Aorta (tissue), 5 donors: ENCODE results near the gene FBN1. TPM values are rescaled to one million over a fixed set of nuclear protein-coding genes. Genes with fewer than 3 reads are reported as not detected.

Experiments used
- ATAC-seq: fragments of 200-7000 bp; cut with Tn5 transposase; one replicate; pipeline ENCODE4 v1.9.1; 2022; ENCODE audit warnings: moderate library complexity; ENCODE audit not compliant: low FRiP score
- DNase-seq, 2 donors: peaks; one replicate each; pipeline ENCODE4 v3.0.0-alpha.2; 2020
- H3K27ac ChIP-seq, 2 donors: one replicate each; pipeline ENCODE4 v1.5.1; 2013; ENCODE audit warnings: low read length in 2 of 2, mild to moderate bottlenecking in 2 of 2, moderate library complexity in 2 of 2, control low read depth in 1 of 2, inconsistent platforms in 1 of 2, low read depth in 1 of 2
- H3K27me3 ChIP-seq, 2 donors: one replicate each; pipeline ENCODE4 v1.6.1; 2013; ENCODE audit warnings: control low read depth in 1 of 2, low read length in 1 of 2, mild to moderate bottlenecking in 1 of 2, moderate library complexity in 1 of 2; ENCODE audit not compliant: insufficient read depth in 2 of 2, control insufficient read depth in 1 of 2
- H3K36me3 ChIP-seq, 2 donors: one replicate each; pipeline ENCODE4 v1.6.1; 2013; ENCODE audit warnings: control low read depth in 1 of 2, low read length in 1 of 2, mild to moderate bottlenecking in 1 of 2; ENCODE audit not compliant: insufficient read depth in 2 of 2, control insufficient read depth in 1 of 2
- H3K4me1 ChIP-seq, 2 donors: one replicate each; pipeline ENCODE4 v1.6.1; 2013; ENCODE audit warnings: low read length in 2 of 2, control low read depth in 1 of 2, mild to moderate bottlenecking in 1 of 2, moderate library complexity in 1 of 2; ENCODE audit not compliant: insufficient read depth in 2 of 2, control insufficient read depth in 1 of 2
- H3K4me3 ChIP-seq, 2 donors: one replicate each; pipeline ENCODE4 v1.5.1; 2013; ENCODE audit warnings: low read length in 2 of 2, control low read depth in 1 of 2, mild to moderate bottlenecking in 1 of 2
- H3K9me3 ChIP-seq: one replicate; pipeline ENCODE4 v1.6.1; 2013; ENCODE audit warnings: mild to moderate bottlenecking, low read length; ENCODE audit not compliant: control insufficient read depth
- WGBS, 2 donors: extraction: QIAGEN DNeasy Blood & Tissue Kit; methylation state at CpG; one replicate each; pipeline ENCODE4 v1.1.7; 2013; 5-methylcytosine and 5-hydroxymethylcytosine counted together
- intact Hi-C, 2 donors: fragments of 100-400 bp; cut with DNase I; formaldehyde crosslinking; loops; one replicate each; pipeline versions ENCODE4 v1.14.2 to v1.15.0; 2022
- polyA plus RNA-seq, 2 donors: library from polyadenylated mRNA; stranded (reverse); fragments of 200-250 nt; gene quantifications; one replicate each; pipeline ENCODE4 v1.2.3, GENCODE V29; 2013
- total RNA-seq, 2 donors: library from RNA; stranded (reverse); fragmentation: NEBNext Ultra II Directional; extraction: Animal tissue kit (Norgen Biotek cat#: 25700); gene quantifications; one replicate each; pipeline ENCODE4 v1.2.1, GENCODE V29; 2021
- donor health status: healthy with polysubstance abuse.
- donor health status: Bipolar disorder and iron deficiency.
- donor health status: DM: no; HTN: no; CAD: no.
- donor health status: DM: no; HTN: no; CAD: no.
- donor health status: DM: yes; HTN: yes; CAD: no.

The FBN1 gene
- total and polyA plus RNA-seq, 4 donors, result 24.7 to 529 (median 141) TPM

DNA sequence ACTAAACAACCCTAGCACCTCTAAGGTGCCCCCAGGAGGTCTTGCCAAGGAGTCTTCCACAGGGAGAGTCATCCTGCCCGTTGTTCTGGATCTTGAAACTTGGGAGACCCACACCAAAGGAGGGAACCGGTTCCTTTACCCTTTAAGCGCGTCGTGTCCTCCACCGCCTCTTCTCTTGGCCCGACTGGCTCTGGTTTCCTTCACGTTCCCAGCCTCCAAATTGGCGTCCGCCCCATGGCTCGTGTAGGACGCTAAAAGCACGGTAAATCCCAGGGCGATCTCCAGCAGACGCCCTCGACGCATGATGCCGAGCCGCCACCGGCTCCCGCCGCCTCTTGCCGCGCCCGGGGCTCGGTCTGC is 1.1 kb downstream of the FBN1 start:
- DNase-seq, result peak in 1 of 2 donors; percentile 68
- ATAC-seq, result no peak
- Histone ChIP-seq H3K36me3 (no peaks in the 10 kb centered on the region), H3K27ac (peak overlapping the region; percentile 62 to 89), H3K9me3 (no peaks in the 10 kb centered on the region), H3K27me3 (no peaks in the 10 kb centered on the region), H3K4me3 (peak overlapping the region; percentile 61 to 62), H3K4me1 (no peaks in the 10 kb centered on the region)
- 0% methylated on average over 26 of the region's 26 CpGs for WGBS, 2 donors
- intact Hi-C loops, result loop anchor here (5.0 to 10.0 kb wide), 3 partner anchors 42 to 290 kb away; no protein-coding TSS in a partner anchor

DNA sequence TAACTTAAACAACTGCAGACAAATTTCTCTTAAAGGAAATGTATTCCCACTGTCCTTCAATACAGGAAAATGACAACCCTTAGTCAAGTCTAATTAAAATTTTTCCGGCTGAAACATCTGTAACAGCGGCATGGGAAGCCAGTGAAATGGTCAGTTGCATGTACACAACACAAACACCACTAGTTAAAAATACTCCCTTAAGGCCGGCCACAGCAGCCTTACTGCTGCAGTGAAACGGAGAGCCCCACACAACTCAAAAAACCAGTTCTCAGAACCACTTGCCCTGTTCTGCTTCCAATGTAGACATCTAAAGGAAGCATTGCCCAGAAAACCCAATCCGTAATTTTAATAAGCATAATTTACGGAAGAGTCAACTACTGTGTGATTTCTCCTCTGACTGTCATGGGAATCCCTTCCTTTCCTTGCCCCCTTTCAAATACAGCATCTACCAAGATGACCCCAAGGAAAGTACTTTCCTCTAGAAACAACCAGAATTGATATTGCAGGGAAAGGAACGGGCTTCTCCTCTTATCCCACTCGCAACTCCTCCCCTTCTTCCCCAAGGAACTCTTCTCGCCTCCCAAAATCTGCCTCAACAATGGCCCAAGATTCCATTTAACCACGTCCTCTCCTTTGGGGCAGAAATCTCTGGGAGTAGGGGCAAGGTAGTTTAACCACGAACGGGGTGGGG is 1.6 kb downstream of the FBN1 start:
- intact Hi-C loops, result loop anchor here (5.0 to 10.0 kb wide), 3 partner anchors 42 to 289 kb away; no protein-coding TSS in a partner anchor
- Histone ChIP-seq H3K27ac (peak overlapping the region; percentile 62 to 89), H3K27me3 (no peaks in the 10 kb centered on the region), H3K4me1 (peaks cover 0 to 4% of the 10 kb centered on the region in 2 donors), H3K36me3 (no peaks in the 10 kb centered on the region), H3K4me3 (peak overlapping the region; percentile 61 to 62), H3K9me3 (no peaks in the 10 kb centered on the region)
- DNase-seq (no peak), ATAC-seq (no peak)
- WGBS, 2 donors, result 1 to 4% methylated on average over 12 of the region's 12 CpGs

DNA sequence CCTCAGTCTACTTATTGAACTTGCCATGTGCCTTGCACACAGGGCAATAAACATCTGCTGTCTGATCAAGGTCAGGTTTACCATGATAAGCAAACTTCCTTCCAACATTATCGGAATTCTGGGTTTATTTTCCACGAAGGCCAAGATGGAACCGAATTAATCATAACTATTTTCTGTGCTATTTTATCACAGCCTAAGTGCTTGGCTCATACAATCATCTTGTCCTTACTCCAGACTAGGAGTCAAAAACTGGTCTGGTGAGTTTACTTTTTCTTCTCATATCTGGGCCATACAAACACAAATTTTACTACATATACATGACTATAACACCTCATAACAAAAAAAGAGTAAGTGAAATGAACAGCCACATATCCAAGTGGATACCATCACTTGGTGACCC is 2.3 kb downstream of the FBN1 start:
- intact Hi-C loops, result loop anchor here (5.0 to 10.0 kb wide), 3 partner anchors 41 to 288 kb away; no protein-coding TSS in a partner anchor
- 3 to 8% methylated on average over 3 of the region's 3 CpGs for WGBS, 2 donors
- Histone ChIP-seq H3K9me3 (no peaks in the 10 kb centered on the region), H3K36me3 (no peaks in the 10 kb centered on the region), H3K27ac (peak overlapping the region in 1 of 2 donors; percentile 34), H3K27me3 (no peaks in the 10 kb centered on the region), H3K4me1 (peaks cover 0 to 4% of the 10 kb centered on the region in 2 donors), H3K4me3 (peak overlapping the region; percentile 61 to 62)
- DNase-seq (no peak), ATAC-seq (no peak)

DNA sequence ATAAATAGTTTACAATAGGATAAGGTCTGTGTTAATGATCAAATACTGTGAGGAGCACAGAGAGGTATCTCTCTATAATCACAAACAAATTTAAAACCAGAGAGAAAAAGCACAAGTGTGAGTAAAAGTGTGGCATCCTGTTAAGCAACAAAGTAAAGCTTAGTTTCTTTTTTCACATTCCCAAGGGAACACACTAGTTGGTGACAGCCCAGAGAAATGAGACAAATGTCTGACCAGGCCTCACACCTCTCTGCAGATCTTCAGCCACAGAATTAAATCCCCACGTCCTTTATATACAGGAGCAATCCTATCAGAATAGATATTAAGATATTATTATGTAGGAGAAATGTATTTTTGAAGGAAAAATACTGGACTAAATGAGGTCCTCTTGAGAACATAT is 2.7 kb downstream of the FBN1 start:
- no peaks in the 10 kb centered on the region for H3K36me3 ChIP-seq
- no peaks in the 10 kb centered on the region for H3K9me3 ChIP-seq
- no peaks in the 10 kb centered on the region for H3K27me3 ChIP-seq
- ATAC-seq (no peak), DNase-seq (no peak)
- H3K4me3 ChIP-seq, result peak overlapping the region; percentile 61 to 62
- peaks cover 0 to 5% of the 10 kb centered on the region in 2 donors for H3K4me1 ChIP-seq
- intact Hi-C loops, result loop anchor here (5.0 to 10.0 kb wide), 3 partner anchors 40 to 288 kb away; no protein-coding TSS in a partner anchor
- peak overlapping the region in 1 of 2 donors; percentile 34 for H3K27ac ChIP-seq
- WGBS, 2 donors, result 6 to 10% methylated on average over 1 of the region's 1 CpG

DNA sequence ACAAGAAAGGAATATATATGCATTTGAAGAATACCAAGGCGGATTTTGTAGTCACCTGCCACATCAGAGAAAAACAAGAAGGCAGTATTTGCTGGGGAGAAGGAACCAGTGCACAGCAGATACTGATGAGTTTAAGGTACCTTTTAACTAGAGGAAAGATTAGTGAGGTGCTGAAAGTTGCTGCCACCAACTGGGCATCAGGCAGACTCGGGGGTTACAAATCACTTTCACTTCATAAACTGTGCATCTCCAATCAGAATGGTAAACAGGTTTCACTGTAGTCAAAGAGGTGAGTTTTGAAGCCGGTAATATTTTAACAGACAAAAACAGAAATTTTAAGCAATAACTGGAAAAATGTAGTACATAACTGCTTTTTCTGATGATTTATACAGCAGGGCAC is 4.1 kb downstream of the FBN1 start:
- H3K27me3 ChIP-seq, result no peaks in the 10 kb centered on the region
- H3K36me3 ChIP-seq, result no peaks in the 10 kb centered on the region
- ATAC-seq (no peak), DNase-seq (no peak)
- peak overlapping the region; percentile 11 to 63 for H3K27ac ChIP-seq
- H3K9me3 ChIP-seq, result no peaks in the 10 kb centered on the region
- peak overlapping the region in 1 of 2 donors; percentile 21 for H3K4me3 ChIP-seq
- H3K4me1 ChIP-seq, result peaks cover 4 to 11% of the 10 kb centered on the region in 2 donors
- 17 to 20% methylated on average over 3 of the region's 3 CpGs for WGBS, 2 donors
- intact Hi-C loops, result loop anchor here (5.0 to 10.0 kb wide), 3 partner anchors 39 to 287 kb away; no protein-coding TSS in a partner anchor

DNA sequence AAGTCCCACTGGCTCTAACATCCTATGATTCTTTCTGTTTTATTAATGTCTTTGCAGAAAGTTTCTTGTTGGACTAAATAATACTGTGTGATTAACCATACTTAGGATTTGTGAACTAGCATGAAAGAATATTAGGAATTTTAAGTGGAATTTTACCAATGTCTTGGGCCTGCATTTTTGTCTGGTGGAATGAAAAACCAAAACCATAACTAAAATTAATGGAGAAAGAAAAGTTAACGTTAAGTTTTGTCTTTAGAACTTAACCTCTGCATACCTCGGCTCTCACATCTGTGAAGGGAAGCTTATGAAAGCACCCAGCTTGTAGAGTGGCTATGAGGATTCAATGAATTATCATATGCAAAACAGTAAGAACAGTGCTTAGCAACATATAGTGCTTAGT is 6.5 kb downstream of the FBN1 start:
- intact Hi-C loops, result loop anchor here in 1 of 2 donors (5.0 to 10.0 kb wide), 2 partner anchors 37 to 54 kb away; no protein-coding TSS in a partner anchor
- peaks cover 5 to 11% of the 10 kb centered on the region in 2 donors for H3K4me1 ChIP-seq
- peak overlapping the region in 1 of 2 donors; percentile 57 for H3K27ac ChIP-seq
- DNase-seq (no peak), ATAC-seq (no peak)
- H3K27me3 ChIP-seq, result no peaks in the 10 kb centered on the region
- H3K36me3 ChIP-seq, result no peaks in the 10 kb centered on the region
- no peaks in the 10 kb centered on the region for H3K9me3 ChIP-seq
- no peak overlapping the region for H3K4me3 ChIP-seq
- WGBS, 2 donors, result 18 to 25% methylated on average over 2 of the region's 2 CpGs

DNA sequence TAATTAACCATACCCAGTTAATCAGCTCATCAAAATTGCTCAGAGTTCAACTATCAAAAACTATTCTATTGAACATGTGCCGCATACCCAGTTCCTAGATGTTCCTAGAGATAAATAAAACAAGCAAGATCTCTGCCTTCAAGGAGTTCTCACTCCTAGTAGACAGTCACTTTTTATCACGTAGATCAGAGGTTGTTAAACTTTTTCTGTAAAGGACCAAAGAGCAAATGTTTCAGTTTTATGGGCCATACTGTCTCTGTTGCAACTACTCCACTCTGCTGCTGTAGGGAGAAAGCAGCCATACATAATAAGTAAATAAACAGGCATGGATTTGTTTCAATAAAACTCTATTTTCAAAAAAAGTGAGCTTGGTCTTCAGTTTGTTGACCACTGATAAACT is 7.9 kb downstream of the FBN1 start:
- no peak for DNase-seq
- no peaks in the 10 kb centered on the region for H3K9me3 ChIP-seq
- WGBS, 2 donors, result 89 to 90% methylated on average over 2 of the region's 2 CpGs
- no peak for ATAC-seq
- no peaks in the 10 kb centered on the region for H3K27me3 ChIP-seq
- H3K36me3 ChIP-seq, result no peaks in the 10 kb centered on the region
- no peak overlapping the region for H3K27ac ChIP-seq
- H3K4me1 ChIP-seq, result peaks cover 5 to 11% of the 10 kb centered on the region in 2 donors
- intact Hi-C loops, result loop anchor here in 1 of 2 donors (5.0 to 10.0 kb wide), 2 partner anchors 35 to 53 kb away; no protein-coding TSS in a partner anchor
- no peak overlapping the region for H3K4me3 ChIP-seq

DNA sequence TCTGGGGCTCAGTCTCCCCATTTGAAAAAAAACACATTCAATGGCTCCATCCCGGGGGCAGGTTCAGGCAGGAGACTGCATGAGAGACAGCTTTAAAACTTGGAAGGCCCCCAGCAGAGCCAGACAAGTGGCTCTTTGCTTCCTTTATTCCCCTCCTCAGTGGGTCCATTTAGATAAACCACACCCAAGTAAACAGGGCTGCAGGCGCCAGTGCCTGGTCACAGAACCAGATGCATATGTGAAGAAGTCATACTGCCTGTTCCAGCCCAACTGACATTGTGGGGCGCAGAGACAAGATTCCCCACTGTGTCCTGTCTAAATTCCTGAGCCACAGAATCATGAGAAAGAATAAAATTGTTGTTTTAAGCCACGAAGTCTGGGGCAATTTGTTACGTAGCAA is 9.0 kb downstream of the FBN1 start:
- Histone ChIP-seq H3K9me3 (no peaks in the 10 kb centered on the region), H3K27me3 (no peaks in the 10 kb centered on the region), H3K4me1 (peaks cover 5 to 11% of the 10 kb centered on the region in 2 donors), H3K27ac (no peak overlapping the region), H3K4me3 (no peak overlapping the region), H3K36me3 (no peaks in the 10 kb centered on the region)
- WGBS, 2 donors, result 39 to 42% methylated on average over 5 of the region's 5 CpGs
- DNase-seq, result peak in 1 of 2 donors; percentile 43
- intact Hi-C loops, result loop anchor here in 1 of 2 donors (5.0 to 10.0 kb wide), 2 partner anchors 34 to 52 kb away; no protein-coding TSS in a partner anchor
- ATAC-seq, result no peak
